GM18951 (cell line): Measurements from ENCODE around the gene LARP7.
"Not testable (repeated sequence)": the region's sequence is repeated elsewhere in the genome, so short reads cannot be mapped to it uniquely, and the experiment has no call there.

Source experiments
- POLR2A ChIP-seq: IDR thresholded peaks from 4 replicates; pipeline ENCODE4 v1.6.1; 2011; ENCODE audit warnings: mild to moderate bottlenecking; ENCODE audit not compliant: insufficient read length, insufficient read depth; ENCODE audit errors: extremely low read depth
- in situ Hi-C: fragments of 300-500 bp; cut with MboI; formaldehyde crosslinking; loops from one replicate; pipeline ENCODE4 v1.12.0; 2022; ENCODE audit warnings: low sequenced_read_pairs, mixed read lengths, inconsistent platforms; ENCODE audit not compliant: unreplicated experiment

Gene LARP7

DNA sequence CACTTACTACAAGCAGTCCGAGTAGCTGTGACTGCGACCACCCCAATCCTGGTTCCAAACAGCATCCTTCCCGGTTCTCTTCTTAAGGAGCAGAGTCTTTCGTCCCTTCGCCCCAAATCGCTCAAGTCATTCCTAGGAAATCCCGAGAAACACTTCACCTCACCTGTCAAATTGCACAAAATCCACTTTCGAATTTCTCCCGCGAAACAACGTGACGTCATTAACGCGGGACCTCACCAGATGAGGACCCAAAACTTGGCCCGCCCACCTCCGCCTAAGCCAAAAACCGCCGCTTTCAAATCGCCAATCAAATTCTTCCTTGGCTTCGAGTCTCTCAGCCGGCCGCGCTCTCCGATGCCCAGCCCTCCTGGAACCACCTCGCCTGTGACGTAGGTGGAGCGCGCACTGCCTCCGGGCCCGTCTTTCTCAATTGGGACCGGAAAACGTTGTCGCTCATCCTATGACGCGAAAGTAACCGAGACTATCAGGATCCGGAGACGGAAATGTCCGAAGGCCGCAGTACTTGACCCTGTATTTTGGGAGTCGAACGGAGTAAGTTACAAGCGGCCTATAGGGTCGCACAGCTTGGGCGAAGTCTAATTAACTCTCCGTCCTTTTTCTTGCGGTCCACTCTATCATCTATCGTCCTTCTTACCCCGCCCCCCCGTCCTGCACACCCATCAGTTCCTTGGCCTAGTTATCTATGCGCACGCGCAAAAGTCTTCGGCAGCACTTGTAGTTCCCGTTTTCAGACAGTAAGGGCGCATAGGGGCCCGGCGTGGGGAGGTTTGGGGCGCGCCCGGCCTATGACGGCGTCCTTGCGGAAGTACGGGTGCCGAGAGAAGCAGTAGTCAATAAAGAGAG lies at the start of gene LARP7, which contains the start of gene ZGRF1:
Gene LARP7 (plus strand): TSS at position 456 of the 864 bp plus-strand sequence. CDS start 7,527 bp downstream, outside the sequence.
Gene ZGRF1 (minus strand): TSS at position 222 of the 864 bp plus-strand sequence. CDS start 3,733 bp downstream, outside the sequence.
- TF ChIP-seq POLR2A, result peak; percentile 56
- in situ Hi-C loops, result loop anchor here (25.0 kb wide), 1 partner anchor 300 kb away; no protein-coding TSS in a partner anchor

DNA sequence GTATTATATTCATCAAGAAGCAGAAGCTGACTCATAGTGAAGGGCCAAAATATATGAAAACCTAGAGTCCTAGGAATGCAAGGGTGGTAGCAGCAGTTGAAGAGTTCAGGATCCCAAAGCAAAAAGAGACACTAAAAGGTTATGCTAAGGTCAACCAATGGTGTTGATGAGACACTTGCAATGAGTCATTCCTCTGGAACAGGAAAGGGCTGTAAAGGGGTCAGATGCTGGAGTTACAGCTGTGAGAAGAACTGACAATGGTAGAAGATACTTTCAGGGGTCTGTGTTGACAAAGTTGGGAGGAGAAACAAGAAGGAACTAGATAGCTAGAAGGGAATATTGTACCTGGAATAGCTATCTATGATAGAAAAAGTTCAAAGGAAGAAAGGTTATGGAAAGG lies 47.7 kb upstream of the LARP7 start:
- TF ChIP-seq POLR2A, result no peak
- in situ Hi-C loops, result no loop called here

DNA sequence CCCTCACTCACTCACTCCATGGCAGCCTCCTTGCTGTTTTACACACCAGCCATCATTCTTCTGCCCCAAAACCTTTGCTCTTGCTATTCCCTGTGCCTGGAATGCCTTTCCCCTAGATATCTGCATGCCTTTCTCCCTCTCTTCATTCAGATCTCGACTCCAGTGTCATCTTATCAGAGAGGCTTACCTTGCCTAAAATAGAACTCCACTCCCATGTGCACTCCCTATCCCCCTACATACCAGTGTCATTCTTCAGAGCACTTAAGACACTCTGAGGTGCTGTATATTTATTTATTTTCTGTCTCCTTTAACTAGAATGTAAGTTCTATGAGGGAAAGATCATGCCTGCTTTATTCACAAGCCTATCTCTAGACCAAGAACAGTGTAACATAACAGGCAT lies 45.4 kb upstream of the LARP7 start:
- no peak for TF ChIP-seq POLR2A
- in situ Hi-C loops, result no loop called here

DNA sequence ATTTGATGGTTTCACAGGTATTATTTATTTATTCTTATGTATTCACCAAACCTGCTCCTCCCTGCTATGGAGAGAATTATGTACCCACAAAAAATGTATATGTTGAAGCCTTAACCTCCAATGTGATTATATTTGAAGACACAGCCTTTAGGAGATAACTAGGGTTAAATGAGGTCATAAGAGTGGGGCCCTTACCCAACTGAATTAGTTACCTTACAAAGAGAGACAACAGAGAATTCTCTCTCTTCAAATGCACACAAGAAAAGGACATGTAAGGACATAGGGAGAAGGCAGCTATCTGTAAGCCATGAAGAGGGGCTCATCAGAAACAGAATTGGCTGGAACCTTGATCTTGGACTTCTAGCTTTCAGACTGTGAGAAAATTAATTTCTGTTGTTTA lies 44.2 kb upstream of the LARP7 start:
- in situ Hi-C loops, result no loop called here
- no peak for TF ChIP-seq POLR2A

DNA sequence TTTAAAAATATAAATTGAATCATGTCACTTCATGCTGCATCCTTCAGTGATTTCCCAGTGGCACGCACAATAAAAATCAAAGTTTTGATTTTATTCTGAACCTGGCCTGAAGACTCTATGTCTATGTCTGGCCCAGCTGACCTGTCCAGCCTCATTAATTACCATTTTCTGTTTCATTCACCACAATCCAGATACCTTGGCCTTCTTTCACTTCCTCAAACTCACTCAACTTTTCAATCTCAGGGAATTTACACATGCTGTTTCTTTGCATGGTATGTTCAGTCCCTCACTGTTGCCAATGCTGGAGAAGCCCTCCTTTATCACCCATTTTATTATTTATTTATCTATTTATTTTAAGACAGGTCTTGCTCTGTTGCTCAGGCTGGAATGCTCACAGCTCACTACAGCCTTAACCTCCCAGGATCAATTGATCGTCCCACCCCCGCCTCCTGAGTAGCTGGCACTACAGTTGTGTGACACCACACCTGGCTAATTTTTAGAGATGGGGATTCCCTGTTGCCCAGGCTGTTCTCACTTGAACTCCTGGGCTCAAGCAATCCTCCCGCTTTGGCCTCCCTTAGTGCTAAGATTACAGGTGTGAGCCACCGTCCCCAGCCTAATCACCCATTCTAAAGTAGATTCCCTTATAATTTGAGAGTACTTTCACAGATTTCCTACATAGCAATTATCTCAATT lies 43.4 kb upstream of the LARP7 start:
- in situ Hi-C loops, result no loop called here
- no peak for TF ChIP-seq POLR2A

GRCh38 chr4:112594993-112595392 lies 42.0 kb upstream of the LARP7 start:
- in situ Hi-C loops, result no loop called here
- no peak for TF ChIP-seq POLR2A

GRCh38 chr4:112604589-112604988 lies 32.4 kb upstream of the LARP7 start:
- in situ Hi-C loops, result loop anchor here (10.0 kb wide), 1 partner anchor 280 kb away; no protein-coding TSS in a partner anchor

GRCh38 chr4:112612814-112613213 lies 24.1 kb upstream of the LARP7 start:
- in situ Hi-C loops, result not testable (repeated sequence)

More at GRCh38 chr4:112604589-112604988, 32.4 kb upstream of the LARP7 start:
- TF ChIP-seq POLR2A, result no peak

GRCh38 chr4:112616984-112617383 lies 20.0 kb upstream of the LARP7 start:
- in situ Hi-C loops, result no loop called here
- TF ChIP-seq POLR2A, result no peak

- in situ Hi-C loops, result loop anchor here (25.0 kb wide), 1 partner anchor 311 kb away; no protein-coding TSS in a partner anchor
- TF ChIP-seq POLR2A, result no peak
Observed at GRCh38 chr4:112626228-112626627, 10.7 kb upstream of the LARP7 start.

- in situ Hi-C loops, result loop anchor here (5.0 to 25.0 kb wide), 2 partner anchors 129 to 304 kb away; no protein-coding TSS in a partner anchor
Observed at GRCh38 chr4:112633477-112634235, 3.3 kb upstream of the LARP7 start.

GRCh38 chr4:112637552-112637866 lies 566 bp downstream of the LARP7 start:
- in situ Hi-C loops, result loop anchor here (25.0 kb wide), 1 partner anchor 300 kb away; no protein-coding TSS in a partner anchor
- no peak for TF ChIP-seq POLR2A

More at GRCh38 chr4:112633477-112634235, 3.3 kb upstream of the LARP7 start:
- no peak for TF ChIP-seq POLR2A

DNA sequence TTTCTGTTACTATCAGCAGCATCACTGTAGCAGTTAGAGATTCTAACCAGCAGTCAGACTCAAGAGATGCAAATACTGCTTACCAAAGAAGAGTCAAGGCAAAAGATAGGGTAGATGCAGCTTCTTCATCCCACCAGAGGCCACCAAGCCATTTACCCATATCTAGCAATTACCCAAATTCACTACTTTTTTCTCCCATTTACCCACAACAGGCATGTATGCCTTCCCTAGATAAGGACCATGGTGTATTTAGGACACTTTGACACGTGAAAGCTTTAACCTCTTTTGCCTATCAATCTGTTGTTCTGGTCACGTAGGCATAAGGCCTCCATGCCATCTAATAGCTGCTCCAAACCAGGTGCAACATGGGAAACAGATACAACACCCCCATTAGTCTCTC lies 5.6 kb downstream of the LARP7 start:
- in situ Hi-C loops, result loop anchor here (25.0 kb wide), 1 partner anchor 295 kb away; no protein-coding TSS in a partner anchor
- TF ChIP-seq POLR2A, result no peak

DNA sequence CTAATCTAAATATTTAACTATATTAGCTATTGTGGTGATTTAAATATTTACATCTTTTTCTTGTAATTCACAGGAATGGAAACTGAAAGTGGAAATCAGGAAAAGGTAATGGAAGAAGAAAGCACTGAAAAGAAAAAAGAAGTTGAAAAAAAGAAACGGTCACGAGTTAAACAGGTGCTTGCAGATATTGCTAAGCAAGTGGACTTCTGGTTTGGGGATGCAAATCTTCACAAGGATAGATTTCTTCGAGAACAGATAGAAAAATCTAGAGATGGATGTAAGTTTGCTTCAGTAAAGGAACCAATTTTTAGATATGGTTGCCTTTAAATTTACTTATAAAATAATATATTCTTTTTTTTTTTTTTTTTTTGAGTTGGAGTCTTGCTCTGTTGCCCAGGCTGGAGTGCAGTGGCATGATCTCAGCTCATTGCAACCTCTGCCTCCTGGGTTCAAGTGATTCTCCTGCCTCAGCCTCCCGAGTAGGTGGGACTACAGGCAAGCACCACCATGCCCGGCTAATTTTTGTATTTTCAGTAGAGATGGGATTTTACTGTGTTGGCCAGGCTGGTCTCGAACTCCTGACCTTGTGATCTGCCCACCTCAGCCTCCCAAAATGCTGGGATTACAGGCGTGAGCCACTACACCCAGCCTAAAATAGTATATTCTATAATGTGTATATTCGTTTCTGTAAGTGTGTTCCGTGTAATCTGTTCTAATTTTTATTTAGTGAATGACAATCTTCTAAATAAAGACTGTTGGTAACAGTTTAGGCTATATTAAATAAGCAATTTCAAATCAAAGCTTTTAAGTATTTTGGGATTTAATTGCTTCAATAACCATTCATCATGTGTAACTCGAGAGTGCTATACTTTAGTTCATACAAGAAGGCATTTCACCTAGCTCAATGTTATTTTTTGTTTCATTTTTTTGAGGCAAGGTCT lies 7.9 kb downstream of the LARP7 start:
- in situ Hi-C loops, result loop anchor here (25.0 kb wide), 1 partner anchor 292 kb away; no protein-coding TSS in a partner anchor
